Measurements from ENCODE around the gene ASF1B.
"Not testable (repeated sequence)": the region's sequence is repeated elsewhere in the genome, so short reads cannot be mapped to it uniquely, and the experiment has no call there.

The ASF1B gene

DNA sequence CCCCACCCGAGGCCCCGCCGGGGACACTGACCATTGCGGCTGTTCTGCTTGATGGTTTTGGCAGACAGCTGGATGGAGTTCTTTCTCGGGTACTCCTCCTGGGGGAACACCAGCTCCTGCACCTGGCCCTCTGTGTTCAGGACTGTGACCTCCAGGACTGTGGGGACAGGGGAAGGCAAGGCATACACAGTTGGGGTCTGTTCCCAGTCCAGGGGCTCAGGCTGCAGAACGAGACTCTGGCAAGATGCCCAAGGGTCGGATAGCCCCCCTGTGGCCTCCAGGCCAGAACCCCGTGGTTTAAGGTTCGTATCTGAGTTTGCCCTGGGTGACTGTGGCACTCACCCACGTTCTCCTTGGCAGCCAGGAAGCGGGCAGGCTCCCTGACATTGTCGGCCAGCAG is 22.7 kb upstream of the ASF1B start:
- DNase-seq, result no peak

DNA sequence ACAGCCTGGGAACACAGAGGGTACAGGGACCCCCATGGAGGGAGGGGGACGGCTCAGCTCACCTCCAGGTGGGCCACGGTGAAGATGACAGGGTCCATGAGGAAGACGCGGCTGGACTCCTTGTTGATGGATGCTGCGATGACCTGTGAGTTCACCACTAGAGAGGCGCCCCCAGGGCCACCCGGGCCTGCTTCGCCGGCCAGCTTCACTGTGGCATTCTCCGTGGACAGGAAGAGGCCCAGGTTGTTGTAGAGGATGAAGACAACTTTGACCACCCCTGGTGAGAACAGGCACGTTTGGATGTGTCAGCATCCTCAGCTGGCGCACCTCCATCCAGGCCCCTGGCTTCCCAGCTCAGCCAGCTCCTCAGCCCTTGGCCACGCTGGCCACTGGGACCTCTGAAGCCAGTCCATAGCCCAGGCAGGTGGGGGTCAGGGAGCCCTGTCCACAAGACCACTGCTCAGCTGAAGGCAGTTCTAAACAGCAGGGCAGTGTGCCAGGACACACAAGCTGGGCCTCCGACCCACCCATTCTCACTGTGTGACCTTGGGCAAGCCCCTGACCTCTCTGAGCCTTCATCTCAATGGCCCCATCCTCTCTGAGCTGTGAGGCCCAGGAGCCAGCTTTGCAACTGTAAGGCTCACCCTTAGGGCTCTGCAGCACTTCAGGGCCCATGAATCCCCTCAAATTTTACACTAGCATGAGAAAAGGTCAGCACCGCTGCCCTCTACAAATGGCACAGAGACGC is 22.1 kb upstream of the ASF1B start:
- no peak for DNase-seq

DNA sequence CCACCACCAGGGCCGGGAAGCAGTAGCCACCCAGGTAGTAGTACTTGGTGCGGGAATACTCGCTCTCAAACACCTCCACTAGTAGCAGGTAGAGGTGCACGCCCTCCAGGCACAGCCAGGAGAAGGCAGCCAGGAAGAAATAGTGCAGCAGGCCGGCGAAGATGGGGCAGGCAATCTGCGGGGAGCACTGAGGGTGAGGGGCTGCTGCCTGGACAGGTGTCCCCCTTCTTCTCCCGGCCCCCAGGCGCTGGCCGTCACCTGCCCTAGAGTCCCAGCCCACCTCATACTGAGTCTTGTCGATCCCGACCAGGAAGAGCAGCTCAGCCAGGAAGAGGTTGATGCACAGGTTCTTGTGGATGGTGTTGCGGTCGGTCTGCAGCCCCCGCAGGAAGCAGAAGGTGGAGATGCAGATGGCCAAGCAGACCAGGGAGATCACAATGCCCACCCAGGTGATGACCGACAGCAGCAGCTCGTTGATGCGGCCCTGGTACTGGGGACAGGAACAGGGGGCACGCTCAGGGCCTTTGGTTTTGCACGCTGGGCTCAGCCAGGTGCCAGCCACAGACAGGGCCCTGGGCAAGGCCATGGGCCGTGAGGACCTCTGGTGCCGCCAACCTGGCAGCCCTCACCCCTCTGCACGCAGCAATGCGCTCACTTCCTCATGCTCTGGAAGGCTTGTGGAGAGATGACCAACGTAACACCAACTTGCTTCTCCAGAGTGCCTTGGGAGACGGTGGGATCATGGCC is 20.8 kb upstream of the ASF1B start:
- no peak for DNase-seq

DNA sequence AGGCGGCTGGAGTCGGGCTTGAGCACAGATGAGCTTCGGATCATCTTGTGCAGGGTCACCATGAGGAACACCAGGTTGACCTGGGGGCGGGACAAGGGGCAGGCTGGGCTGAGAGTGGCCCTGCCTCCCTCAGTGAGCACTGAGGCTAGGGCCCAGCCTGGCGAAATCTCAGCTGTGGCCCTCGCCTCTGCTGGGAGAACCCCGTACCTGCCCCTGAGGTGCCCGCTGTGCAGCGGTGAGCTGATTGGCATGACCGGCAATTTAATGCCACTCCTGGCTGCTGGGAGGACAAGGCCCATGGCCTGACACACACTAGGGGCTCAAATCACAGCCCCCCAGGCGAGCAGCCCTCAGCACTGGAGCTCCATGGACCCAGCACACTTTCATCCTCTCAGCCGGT is 19.7 kb upstream of the ASF1B start:
- no peak for DNase-seq

DNA sequence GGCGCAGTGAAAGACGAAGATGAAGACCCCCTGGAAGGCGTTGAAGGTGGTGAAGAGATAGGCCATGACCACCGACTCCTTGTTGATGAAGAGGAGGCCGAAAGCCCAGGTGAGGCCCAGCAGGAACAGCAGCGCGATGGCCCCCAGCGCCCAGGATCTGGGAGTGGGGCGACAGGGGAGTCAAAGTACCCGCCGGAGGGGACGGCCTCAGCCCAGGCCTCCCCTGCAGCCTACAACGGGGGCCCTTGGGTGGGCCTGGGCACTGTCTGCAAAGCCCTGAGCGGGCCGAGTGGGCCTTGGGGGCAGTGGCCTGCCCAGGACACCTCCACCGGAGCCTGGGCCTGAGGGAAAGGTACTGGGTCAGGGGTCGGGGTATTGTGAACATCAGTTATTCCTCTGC is 19.0 kb upstream of the ASF1B start:
- no peak for DNase-seq

DNA sequence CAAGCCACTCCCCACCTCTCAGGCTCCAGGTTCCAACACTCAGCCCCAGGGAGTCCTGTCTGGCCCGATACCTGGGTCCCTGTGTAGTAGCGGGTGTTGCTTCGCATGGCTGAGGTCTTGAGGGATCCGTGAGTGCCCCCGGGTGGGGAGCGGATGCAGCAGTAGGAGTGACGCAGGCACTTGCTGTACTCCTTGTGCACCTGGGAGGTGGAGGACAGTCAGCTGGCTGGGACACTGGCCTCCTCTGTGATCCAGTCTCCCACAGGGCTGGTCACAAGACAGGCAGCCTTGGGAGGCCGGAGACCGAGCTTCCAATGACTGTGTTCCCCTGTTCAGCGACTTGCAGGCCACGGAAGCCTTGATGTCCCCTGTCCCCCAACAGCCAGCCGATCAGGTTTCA is 16.3 kb upstream of the ASF1B start:
- no peak for DNase-seq

DNA sequence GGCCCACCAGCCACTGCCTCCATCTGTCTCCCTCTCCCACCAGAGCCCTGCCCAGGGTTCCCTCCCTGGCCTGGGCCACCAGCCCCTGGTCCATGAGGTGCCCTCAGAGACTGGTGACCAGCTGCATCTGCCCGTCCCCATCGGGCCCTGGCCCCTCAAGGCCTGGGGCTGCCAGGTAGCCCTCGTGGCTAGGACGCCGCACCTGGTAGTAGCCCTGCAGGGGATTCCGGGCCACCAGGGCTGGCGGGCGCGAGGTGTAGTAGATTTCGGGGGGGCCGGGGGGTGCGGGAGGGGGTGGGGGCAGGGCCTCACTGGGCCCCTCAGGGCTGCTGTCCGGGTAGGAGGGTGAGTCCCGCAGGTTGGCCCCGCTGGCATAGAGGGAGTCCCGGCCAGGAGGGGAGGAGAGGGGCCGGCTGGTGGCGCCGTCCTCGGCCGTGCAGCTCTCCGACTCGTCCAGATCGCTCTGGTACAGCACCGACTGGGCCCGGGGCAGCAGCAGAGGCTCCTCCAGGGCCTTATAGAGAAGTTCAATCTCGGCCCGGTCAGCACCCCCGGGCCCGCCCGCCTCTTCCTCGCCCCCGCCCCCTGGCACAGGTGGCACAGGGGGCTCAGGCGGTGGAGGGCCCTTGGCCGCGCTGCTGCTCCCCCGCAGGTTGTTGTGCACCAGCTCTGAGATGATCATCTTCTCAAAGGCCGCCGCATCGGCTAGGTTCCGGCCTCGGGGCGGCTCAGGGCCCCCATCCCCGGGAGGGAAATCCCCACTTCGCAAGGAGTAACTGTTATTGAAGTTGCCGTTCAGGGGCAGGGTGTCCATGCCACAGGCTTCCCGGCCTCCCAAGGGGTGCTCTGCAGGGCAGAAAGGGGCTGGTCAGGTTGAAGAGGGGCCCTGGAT is 14.6 kb upstream of the ASF1B start:
- DNase-seq, result no peak

DNA sequence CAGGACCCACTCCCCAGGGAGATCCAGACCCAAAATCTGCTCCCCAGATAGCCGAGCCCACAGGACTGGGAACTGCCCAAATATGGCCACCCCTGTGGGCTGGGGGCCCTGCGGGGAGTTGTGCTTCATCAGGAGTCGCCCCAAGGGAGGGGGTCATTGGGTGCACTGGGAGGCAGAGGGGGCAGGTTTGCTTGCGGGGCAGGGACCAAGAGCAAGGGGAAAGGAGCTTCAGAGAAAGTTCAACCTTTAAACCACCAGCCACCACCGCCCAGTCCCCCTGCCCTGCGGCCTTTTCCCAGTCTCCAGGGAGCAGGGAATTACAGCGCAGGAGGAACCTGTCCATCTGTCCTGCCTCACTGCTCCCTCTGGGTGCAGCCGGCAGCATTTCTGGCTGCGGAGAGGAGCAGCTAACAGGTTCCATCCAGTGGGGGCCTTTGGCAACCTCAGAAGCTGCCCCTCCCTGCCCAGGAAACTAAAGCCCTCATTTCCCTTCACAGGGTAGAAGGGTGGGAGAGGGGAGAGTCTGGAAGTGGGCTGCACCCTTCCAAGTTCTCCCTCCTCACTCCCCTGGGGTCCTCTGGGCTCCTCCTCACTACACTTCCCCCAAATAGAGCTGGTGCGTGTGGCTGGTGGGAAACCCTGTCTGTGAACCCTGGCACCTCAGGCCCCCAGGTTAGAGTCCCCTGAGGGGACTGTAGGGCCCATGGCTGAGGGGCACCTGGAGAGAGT is 13.8 kb upstream of the ASF1B start:
- DNase-seq, result peak; percentile 17 to 26

DNA sequence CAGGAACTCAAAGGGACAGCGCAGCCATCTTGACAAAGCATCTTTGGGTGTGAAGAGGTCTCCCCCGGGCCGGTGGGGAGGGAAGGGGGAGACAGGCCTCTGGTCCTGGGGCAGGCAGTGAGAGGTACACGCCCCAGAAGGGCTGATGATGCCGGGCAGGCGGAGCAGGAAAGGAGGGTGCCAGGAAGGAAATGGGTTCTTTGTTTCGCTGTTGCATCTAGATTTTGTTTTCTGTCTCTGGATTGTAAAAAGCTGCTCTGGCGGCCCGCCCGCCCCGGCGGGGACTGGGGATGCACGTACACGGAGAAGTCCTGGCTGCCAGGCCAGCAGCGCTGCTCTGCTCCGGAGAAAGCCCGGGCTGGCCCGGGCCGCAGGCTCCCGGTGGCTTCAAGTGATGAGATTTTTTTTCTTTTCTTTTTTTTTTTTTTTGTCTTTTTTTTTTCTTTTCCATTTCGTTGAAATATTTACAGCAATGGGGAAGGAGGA is 13.2 kb upstream of the ASF1B start:
- peak; percentile 47 to 51 for DNase-seq

DNA sequence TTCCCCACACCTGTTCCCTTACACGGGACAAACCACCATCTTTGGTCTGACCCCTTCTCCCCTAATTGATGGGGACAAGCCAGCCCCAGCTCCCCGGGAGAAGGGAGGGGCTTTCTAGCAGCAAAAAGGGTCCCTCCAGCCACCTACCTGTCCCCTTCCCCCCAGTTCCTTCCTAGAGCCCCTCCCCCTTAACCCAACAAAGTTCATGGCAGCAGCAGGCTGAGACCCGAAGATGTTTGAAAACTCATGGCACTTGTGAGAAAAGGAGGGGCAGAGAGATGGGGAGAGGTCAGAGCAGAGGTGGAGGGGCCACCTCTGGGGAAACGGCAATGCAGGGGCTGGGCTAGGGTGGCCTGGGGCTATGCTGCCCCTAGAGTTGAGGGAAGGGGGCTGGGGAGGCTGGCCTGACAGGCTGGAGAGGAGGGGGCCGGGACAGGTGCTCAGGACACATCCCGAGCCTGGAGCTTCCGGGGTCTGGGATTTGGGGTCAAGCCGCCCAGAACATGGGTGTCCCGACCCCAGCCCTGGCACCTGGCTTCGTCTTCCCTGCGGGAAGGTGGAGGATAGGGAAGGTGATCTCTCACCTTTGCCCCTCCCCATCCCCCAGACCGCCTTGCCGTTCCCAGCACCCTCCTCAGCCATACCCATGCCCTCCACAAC is 12.5 kb upstream of the ASF1B start:
- no peak for DNase-seq

DNA sequence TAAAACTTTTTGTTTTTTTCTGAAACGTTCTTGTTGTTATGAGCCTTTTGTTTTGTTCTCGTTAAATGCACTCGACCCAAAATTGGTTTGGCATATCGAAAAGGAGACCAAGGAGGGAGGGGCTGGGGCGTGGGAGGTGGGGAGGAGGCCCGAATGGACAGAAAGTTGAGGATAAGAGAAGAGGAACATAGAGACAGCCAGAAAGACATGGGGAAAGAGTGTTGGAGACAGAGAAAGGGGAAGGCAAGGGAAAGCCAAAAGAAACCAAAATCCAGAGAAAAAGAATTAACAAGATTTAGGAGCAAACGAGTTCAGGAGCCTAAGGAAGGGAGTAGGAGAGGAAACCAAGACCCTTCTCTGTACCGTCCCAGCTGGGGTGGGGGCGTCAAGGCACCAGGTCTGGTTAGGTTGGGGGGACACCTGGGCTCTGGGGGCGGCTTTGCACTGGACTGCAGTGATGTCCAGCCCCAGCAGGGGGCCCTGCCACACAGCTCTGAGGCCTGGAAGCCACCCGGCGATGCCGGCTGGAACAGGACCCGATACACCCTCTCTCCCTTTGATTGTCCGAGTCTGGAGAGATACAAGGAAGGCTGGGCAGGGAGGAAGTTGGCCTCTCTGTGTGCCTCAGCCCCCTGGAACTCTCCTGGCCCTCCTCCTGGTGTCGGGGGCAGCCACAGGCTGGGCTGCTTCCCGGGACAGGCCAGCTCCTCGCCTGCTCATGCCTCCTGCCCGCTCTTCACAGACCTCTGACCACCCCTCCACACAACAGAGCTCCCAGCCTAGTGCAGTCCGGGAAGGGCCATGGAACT is 11.6 kb upstream of the ASF1B start:
- peak; percentile 58 to 67 for DNase-seq

DNA sequence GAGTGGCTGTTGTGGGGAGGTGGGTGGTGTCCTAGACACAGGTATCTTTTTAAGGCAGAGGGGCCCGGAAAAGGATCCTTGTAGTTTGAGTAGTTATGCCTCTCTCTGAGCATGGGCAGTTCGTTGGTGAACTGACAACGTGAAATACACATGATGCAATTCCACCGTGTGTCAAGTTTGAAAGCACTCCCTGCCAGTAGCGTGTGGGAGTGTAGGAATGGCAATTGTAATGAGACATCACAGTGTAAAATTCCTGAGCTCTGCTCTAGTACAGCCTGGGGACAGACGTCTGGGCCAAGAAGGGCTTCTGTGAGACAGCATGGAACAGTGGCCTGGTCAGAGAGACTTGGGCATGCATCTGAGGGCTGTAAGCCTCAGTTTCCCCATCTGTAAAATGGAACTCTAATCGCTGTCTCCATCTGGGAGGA is 10.4 kb upstream of the ASF1B start:
- no peak for DNase-seq

DNA sequence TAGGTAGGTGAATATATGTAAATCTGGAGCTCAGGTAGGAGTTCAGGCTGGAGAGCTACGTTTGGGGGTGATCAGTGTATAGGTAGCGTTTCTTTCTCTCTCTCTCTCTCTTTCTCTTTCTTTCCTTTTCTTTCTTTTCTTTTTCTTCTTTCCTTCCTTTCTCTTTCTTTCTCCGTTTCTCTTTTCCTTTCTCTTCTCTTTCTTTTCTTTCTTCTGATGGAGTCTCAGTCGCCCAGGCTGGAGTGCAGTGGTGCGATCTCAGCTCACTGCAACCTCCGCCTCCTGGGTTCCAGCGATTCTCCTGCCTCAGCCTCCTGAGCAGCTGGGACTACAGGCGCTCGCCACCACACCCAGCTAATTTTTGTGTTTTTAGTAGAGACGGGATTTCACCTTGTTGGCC is 9.8 kb upstream of the ASF1B start:
- not testable (repeated sequence) for DNase-seq

DNA sequence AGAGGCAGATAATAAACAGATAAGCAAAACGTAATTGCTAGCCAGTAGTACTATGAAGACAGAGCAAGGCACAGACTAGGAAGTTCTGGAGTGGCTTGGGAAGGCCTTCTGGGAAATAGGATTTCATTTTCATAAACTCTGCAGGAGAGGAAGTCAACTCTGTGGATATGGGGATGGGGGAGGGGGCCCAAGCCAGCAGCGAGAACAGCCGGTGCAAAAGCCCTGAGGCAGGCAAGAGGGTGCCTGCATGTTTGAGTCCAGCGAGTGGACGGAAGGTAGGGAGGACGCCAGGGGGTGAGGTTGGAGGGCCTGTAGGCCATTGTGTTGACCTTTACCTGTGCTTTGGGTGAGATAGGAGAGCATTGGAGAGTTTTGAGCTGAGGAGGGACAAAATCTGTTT is 9.0 kb upstream of the ASF1B start:
- DNase-seq, result no peak

DNA sequence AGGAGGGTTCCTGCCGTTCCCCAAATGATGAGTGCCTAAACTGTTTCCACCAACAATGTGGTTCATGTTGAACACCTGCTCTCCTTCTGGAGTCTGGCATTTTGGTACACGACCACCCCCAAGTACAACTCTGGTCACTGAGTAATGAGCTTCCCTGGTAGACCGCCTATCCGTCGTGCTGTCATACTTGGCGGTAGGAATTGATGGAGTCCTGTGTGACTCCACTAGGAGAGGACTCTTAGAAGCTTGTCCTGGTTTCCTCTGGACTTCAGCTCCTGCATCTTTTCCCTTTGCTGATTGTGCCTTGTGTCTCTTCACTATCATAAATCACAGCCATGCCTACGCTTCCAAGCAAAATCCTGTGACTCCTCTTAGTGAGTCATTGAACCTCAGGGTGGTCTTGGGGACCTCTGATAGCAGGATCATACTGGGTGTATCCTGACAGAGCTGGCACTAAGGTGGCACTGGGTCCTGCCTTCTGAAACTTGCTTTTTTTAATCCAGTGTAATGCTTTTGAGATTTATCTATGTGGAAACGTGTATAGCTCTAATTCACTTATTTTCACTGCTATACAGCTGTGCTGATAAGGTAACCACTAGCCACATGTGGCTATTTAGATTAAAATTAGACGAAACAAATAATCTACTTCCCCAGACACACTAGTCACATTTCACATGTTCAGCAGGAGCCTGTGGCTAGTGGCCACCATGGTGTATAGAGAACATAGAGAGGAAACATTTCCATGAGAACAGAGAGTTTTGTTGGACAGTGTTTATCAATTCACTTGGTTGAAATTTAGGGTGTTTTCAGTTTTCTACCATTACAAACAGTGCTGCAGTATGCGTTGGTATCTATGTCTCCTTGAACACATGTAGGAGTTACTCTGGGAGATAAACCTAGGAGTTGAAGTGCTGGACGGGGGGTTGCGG is 6.1 kb upstream of the ASF1B start:
- DNase-seq, result no peak

DNA sequence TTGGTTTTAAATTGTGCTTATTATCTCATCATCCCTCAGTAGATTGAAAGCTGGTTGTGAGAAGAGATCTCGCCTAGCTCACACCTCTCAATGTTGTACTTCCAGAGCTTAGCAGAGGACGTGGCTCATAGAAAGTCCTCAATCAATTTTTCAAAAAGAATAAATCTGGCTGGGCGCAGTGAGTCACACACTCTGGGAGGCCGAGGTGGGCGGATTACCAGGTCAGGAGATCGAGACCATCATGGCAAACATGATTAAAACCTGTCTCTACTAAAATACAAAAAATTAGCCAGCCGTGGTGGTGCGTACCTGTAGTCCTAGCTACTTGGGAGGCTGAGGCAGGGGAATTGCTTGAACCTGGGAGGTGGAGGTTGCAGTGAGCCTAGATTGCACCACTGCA is 4.7 kb upstream of the ASF1B start:
- DNase-seq, result no peak

DNA sequence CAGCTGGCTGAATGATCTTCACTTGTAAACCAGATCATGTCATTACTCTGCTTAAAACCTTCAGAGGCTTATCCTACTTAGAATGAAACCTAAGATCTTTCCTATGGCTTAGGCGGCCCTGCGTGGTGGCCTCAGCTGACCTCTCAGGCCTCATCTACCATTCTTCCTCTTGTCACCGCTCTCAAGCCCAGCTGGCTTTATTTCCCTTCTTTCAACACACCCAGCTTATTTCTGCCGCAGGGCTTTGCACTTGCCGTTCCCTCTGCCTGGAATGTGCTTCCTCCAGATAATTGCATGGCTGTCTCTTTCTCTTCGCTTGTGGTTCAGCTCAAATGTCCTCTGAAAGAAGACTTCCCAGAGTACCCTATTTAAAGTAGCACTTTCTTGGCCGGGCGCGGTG is 3.6 kb upstream of the ASF1B start:
- no peak for DNase-seq

DNA sequence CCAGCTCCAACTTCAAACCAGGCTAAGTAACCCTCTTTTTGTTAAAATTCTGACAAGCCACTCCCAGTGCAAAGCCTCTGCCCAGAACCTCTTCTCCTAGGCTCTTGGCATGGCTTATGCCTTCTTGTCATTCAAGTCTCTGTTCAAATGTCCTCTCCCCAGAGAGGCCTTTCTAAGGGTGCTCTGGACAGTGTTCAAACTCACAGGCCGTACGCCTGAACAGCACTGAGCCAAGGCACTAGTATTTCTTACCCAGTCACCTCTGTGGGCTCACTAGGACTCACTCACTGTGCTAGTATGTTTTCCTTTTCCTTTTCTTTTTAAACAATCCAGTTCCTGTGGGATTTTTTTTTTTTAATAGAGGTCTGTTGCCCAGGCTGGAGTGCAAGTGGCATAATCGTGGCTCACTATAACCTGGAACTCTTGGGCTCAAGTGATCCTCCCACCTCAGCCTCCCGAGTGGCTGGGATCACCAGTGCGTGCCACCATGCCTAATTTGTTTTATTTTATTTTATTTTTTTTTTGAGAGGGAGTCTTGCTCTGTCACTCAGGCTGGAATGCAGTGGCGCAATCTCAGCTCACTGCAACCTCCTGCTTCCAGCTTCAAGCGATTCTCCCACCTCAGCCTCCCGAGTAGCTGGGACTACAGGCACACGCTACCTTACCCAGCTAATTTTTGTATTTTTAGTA is 2.3 kb upstream of the ASF1B start:
- DNase-seq, result no peak

DNA sequence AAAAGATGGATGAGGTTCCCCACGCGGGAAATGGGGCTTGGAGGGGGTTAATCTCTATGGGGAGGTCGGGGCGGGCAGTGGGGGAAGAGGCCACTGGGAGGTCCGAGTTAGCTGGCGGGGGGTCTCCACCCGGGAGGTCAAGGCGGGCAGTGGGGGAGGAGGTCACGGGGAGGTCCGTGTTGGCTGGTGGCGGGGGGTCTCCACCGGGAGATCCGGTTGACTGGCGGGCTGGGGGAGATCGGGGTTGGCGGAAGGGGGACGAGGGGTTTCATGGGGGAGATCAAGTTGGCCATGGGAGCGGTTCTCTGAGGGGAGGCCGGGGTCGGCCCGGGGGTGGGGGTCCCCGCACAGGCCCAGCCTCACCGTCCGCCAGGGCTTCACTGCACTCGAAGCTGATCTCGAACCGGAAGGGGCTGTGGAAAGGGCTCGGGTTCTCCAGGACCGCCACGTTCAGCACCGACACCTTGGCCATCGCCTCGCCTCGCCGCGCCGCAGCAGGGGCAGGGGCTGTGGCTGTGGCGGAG is 342 bp downstream of the ASF1B start:
- DNase-seq, result no peak
